ENCODE measurements around the gene SMIM41. TPM values are rescaled to one million over a fixed set of nuclear protein-coding genes. Genes with fewer than 3 reads are reported as not detected.

SMIM41 gene
- total RNA-seq, 4 donors from 2014 or later: 0.64 to 1.5 (median 0.80) TPM; not detected in 1

DNA sequence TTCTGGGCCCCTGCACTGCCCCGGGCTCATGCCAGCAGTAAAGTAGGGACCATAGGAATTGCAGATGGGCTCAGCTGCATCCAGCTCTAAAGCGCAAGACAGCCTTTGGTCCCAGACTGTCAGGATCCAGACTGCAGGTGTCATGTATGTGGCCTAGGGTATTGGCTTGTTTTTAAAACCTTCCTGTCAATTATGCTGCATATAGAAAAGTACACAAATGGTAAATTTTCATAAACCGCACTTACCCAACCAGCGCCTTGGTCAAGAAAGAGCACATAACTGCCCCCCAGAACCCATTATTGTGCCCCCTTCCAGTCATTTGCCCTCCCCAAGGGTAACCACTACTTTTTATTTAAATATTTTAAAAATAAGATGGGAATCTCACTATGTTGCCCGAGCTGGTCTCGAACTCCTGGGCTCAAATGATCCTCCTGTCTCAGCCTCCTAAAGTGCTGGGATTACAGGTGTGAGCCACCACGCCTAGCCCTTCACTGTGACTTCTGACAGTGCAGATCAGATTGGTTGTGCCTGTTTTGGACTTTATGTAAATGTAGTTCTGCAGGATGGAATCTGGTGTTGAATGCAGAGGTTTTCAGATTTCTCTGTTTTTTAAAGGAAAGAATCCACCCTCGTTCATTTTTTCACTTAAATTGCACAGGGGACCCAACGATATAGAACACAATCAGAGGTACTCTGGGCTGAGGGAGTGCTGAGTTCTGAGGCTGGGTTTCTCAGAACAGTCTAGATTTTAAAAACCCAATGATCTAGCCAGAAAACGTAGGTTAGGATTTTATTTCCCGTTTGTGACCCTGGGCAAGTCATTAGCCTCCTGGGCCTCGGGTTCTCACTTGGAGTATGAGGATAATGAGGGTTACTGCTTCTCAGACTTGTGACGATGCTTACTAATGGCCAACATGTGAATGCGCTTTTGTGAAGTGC lies 21.6 kb upstream of the SMIM41 start:
- no peak overlapping the region for H3K4me3 ChIP-seq
- H3K27ac ChIP-seq: peak overlapping the region in 3 of 4 donors; percentile 21 to 95 (median 68)
- TF ChIP-seq, protein P1, sequence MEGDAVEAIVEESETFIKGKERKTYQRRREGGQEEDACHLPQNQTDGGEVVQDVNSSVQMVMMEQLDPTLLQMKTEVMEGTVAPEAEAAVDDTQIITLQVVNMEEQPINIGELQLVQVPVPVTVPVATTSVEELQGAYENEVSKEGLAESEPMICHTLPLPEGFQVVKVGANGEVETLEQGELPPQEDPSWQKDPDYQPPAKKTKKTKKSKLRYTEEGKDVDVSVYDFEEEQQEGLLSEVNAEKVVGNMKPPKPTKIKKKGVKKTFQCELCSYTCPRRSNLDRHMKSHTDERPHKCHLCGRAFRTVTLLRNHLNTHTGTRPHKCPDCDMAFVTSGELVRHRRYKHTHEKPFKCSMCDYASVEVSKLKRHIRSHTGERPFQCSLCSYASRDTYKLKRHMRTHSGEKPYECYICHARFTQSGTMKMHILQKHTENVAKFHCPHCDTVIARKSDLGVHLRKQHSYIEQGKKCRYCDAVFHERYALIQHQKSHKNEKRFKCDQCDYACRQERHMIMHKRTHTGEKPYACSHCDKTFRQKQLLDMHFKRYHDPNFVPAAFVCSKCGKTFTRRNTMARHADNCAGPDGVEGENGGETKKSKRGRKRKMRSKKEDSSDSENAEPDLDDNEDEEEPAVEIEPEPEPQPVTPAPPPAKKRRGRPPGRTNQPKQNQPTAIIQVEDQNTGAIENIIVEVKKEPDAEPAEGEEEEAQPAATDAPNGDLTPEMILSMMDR (IDR thresholded peaks at IDR 0.05): no peak
- TF ChIP-seq POLR2A (IDR thresholded peaks at IDR 0.05) (no peak), EP300 (IDR thresholded peaks at IDR 0.05; ENCODE audit: low read depth) (no peak), POLR2AphosphoS5 (IDR thresholded peaks at IDR 0.05) (peak in 1 of 3 donors; percentile 26)
- no peaks in the 10 kb centered on the region for H3K9me3 ChIP-seq
- H3K4me1 ChIP-seq: peaks cover 2 to 22% (median 8%) of the 10 kb centered on the region in 4 donors
- in situ Hi-C loops (cut with MboI; ENCODE audit: low pct_ligation_motif_present in 1 of 4, low pct_unique_long_range_greater_than_20kb in 1 of 4, low sequenced_read_pairs in 3 of 4) (no loop called here), intact Hi-C loops (cut with DNase I; ENCODE audit: low total_unique reads) (no loop called here)
- peaks cover 0 to 4% (median 0%) of the 10 kb centered on the region in 4 donors for H3K36me3 ChIP-seq
- 88 to 90% methylated on average over 10 to 14 of the region's 14 CpGs for WGBS, 2 donors (ENCODE audit: low coverage in 1 of 2)
- no peaks in the 10 kb centered on the region for H3K27me3 ChIP-seq
- no peak for DNase-seq

DNA sequence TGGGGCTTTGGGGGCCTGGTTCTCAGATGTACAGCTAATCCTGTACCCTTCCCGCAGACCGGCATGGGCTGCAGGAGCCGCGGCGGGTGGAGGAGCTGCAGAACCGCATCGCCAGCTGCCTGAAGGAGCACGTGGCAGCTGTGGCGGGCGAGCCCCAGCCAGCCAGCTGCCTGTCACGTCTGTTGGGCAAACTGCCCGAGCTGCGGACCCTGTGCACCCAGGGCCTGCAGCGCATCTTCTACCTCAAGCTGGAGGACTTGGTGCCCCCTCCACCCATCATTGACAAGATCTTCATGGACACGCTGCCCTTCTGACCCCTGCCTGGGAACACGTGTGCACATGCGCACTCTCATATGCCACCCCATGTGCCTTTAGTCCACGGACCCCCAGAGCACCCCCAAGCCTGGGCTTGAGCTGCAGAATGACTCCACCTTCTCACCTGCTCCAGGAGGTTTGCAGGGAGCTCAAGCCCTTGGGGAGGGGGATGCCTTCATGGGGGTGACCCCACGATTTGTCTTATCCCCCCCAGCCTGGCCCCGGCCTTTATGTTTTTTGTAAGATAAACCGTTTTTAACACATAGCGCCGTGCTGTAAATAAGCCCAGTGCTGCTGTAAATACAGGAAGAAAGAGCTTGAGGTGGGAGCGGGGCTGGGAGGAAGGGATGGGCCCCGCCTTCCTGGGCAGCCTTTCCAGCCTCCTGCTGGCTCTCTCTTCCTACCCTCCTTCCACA lies 20.7 kb upstream of the SMIM41 start:
- DNase-seq: peak; percentile 51
- Histone ChIP-seq H3K27ac (peak overlapping the region in 3 of 4 donors; percentile 21 to 95 (median 51)), H3K4me1 (peaks cover 0 to 20% (median 6%) of the 10 kb centered on the region in 4 donors), H3K27me3 (no peaks in the 10 kb centered on the region), H3K9me3 (no peaks in the 10 kb centered on the region), H3K4me3 (no peak overlapping the region), H3K36me3 (peaks cover 0 to 4% (median 0%) of the 10 kb centered on the region in 4 donors)
- peak; percentile 8 to 85 (median 67) for TF ChIP-seq POLR2AphosphoS5 (IDR thresholded peaks at IDR 0.05)
- no peak for TF ChIP-seq EP300 (IDR thresholded peaks at IDR 0.05; ENCODE audit: low read depth)
- in situ Hi-C loops (cut with MboI; ENCODE audit: low pct_ligation_motif_present in 1 of 4, low pct_unique_long_range_greater_than_20kb in 1 of 4, low sequenced_read_pairs in 3 of 4): no loop called here
- intact Hi-C loops (cut with DNase I; ENCODE audit: low total_unique reads): no loop called here
- 73 to 77% methylated on average over 9 to 25 of the region's 25 CpGs for WGBS, 2 donors (ENCODE audit: low coverage in 1 of 2)

DNA sequence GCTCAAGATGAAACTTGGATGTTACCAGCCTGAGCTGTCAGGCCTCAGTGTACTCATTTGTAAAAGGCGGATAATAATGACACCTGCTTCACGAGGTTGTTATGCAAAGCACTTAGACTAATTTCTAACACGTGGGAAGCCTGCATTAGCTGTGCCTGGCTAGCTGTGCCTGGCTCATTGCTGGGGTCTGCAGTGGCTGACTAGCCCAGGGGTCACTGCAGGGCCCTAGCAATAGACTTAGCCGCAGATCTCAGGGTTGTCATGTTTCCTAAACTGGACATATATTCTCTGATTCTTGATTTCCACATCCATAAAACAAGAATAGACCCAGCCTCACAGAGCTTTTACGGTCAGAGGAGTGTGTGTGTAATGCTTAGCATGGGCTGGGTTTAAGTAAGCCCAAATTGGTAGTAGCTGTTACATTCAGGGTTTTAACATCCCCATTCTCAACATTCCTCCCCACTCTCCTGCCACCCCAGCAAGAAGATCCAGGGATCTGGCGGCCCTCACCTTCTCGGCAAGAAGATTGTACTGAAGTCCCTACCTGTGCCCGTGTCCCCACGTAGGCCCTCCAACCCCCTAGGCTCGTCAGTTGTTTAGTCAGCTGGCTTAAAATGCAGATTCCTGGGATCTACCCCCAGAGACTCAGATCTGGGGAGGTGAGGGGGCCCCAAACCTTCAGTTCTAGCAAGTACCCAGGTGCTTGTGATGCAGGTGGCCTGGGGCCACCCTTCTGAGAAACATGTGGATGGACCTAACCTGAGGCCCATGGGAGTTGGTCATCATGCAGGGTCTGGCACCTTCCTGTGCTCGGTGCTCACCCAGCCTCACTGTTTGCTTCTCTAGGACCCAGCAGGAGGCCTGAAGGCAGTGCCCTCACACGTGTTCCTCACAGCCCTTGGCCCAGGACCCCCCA lies 19.7 kb upstream of the SMIM41 start:
- intact Hi-C loops (cut with DNase I; ENCODE audit: low total_unique reads): no loop called here
- Histone ChIP-seq H3K4me3 (no peak overlapping the region), H3K9me3 (no peaks in the 10 kb centered on the region), H3K27ac (peak overlapping the region in 3 of 4 donors; percentile 21 to 95 (median 51)), H3K36me3 (peaks cover 0 to 4% (median 0%) of the 10 kb centered on the region in 4 donors), H3K27me3 (no peaks in the 10 kb centered on the region), H3K4me1 (peaks cover 0 to 18% (median 6%) of the 10 kb centered on the region in 4 donors)
- 80% methylated on average over 1 to 10 of the region's 12 CpGs for WGBS, 2 donors (ENCODE audit: low coverage in 1 of 2)
- in situ Hi-C loops (cut with MboI; ENCODE audit: low pct_ligation_motif_present in 1 of 4, low pct_unique_long_range_greater_than_20kb in 1 of 4, low sequenced_read_pairs in 3 of 4): no loop called here
- DNase-seq: peak; percentile 35
- TF ChIP-seq POLR2AphosphoS5 (IDR thresholded peaks at IDR 0.05) (peak; percentile 6 to 70 (median 19)), EP300 (IDR thresholded peaks at IDR 0.05; ENCODE audit: low read depth) (no peak)
- TF ChIP-seq, protein P1 (IDR thresholded peaks at IDR 0.05): no peak

DNA sequence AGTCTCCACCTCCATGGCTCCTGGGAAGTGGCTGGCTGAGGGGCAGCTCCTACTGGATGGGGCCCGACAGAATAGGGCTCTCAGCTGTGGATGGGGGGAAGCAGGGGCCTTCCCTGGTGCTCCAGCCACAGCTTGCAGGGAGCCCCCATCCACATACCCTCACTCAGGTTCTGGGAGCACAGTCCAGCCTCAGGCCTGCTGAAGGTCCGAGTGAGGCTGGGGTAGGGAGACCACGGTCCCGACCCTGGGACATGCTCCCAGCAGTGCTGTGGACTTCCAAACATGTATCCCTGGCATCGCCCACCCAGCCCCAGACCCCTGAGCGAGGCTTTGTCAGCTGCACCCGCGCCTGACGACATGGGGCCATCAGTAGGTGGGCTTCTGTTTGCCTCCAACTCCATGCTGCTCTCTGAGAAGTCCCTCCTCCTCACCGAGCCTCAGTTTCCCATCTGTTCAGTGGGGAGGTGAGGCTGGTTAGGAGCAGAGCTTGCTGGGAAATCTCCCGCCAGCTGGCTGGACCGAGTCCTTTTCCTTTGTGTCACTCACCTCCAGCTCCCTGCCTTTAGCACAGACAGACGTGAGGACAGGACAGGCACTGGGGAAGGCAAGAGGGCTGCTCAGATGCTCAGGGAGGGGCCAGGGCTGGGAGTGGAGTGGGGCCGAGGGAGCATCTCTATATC lies 18.9 kb upstream of the SMIM41 start:
- in situ Hi-C loops (cut with MboI; ENCODE audit: low pct_ligation_motif_present in 1 of 4, low pct_unique_long_range_greater_than_20kb in 1 of 4, low sequenced_read_pairs in 3 of 4): no loop called here
- TF ChIP-seq POLR2A (IDR thresholded peaks at IDR 0.05) (no peak), EP300 (IDR thresholded peaks at IDR 0.05; ENCODE audit: low read depth) (no peak)
- TF ChIP-seq, protein P1 (IDR thresholded peaks at IDR 0.05): no peak
- DNase-seq: peak; percentile 22
- H3K4me3 ChIP-seq: no peak overlapping the region
- H3K27me3 ChIP-seq: no peaks in the 10 kb centered on the region
- intact Hi-C loops (cut with DNase I; ENCODE audit: low total_unique reads): no loop called here
- H3K27ac ChIP-seq: peak overlapping the region in 2 of 4 donors; percentile 51 to 95
- peaks cover 0 to 18% (median 6%) of the 10 kb centered on the region in 4 donors for H3K4me1 ChIP-seq
- WGBS, 2 donors (ENCODE audit: low coverage in 1 of 2): 81% methylated on average over 9 of the region's 14 CpGs; no CpG with 5 or more reads in 1 of the 2 donors
- H3K9me3 ChIP-seq: no peaks in the 10 kb centered on the region
- peaks cover 0 to 4% (median 0%) of the 10 kb centered on the region in 4 donors for H3K36me3 ChIP-seq
